Measurements from ENCODE around the gene DGKQ.
"Not testable (repeated sequence)": the region's sequence is repeated elsewhere in the genome, so short reads cannot be mapped to it uniquely, and the experiment has no call there.

DGKQ gene

DNA sequence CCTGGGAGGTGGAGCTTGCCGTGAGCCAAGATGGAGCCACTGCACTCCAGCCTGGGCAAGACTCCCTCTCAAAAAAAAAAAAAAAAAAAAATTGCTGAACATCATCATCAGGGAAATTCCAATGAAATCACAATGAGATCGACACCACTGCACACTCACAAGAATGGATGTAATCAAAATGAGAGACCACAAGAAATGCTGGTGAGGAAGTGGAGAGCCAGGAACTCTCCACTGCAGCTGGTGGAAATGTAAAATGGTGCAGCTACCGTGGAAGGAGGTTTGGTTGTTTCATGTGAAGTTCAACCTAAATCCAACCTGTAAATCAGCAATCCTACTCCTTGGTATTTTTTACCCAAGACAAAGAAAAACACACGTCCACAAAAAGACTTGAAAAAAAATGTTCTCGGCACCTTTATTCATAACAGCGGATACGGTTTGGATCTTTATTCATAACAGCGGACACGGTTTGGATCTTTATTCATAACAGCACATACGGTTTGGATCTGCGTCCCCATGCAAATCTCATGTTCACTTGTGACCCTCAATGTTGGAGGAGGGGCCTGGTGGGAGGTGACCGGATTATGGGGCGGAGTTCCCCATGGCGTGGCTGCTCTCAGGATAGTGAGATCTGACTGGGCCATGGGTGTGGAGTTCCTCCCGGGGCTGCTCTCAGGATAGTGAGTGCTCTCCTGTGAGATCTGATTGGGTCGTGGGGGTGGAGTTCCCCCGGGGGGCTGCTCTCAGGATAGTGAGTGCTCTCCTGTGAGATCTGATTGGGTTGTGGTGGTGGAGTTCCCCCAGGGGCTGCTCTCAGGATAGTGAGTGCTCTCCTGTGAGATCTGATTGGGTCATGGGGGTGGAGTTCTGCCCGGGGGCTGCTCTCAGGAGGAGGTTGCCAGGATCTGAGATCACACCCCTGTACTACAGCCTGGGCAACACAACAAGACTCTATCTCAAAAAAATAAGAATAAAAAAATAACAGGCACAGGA lies 49.0 kb downstream of the DGKQ start:
- peak; percentile 39 for DNase-seq

DNA sequence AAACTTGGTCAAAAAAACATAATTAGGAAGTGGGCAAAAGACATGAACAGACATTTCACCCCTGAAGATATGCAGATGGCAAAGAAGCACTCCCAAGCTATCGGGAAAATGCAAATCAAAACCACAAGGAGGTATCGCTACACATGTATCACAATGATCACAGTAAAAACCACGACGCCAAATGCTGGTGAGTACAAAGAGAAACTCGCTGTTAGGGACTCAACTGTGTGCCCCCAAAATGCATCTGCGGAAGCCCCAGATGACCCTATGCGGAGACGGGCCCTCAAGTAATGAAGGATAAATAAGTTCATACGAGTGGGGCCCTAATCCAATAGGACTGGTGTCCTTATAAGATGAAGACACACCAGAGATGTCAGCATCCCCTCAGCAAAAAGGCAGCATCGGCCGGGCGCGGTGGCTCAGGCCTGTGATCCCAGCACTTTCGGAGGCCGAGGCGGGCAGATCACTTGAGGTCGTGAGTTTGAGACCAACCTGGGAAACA lies 51.5 kb downstream of the DGKQ start:
- DNase-seq = peak; percentile 15

DNA sequence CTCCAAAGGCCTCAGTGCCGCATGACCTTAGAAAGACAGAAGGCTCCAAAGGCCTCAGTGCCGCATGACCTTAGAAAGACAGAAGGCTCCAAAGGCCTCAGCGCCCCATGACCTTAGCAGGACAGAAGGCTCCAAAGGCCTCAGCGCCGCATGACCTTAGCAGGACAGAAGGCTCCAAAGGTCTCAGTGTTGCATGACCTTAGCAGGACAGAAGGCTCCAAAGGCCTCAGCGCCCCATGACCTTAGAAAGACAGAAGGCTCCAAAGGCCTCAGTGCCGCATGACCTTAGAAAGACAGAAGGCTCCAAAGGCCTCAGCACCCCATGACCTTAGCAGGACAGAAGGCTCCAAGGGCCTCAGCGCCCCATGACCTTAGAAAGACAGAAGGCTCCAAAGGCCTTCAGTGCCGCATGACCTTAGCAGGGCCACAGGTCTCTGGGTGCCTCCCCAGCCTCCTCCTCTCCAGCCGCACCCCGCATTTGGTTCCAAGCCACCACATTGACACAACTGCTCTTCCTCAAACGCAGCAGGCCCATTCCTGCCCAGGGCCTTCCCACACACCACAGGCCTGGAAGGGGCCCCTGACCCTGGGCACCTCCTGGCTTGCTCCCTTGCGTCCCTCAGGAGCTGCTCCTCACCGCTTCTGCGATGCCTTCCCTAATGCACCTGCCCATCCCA lies 54.2 kb downstream of the DGKQ start:
- not testable (repeated sequence) for DNase-seq

DNA sequence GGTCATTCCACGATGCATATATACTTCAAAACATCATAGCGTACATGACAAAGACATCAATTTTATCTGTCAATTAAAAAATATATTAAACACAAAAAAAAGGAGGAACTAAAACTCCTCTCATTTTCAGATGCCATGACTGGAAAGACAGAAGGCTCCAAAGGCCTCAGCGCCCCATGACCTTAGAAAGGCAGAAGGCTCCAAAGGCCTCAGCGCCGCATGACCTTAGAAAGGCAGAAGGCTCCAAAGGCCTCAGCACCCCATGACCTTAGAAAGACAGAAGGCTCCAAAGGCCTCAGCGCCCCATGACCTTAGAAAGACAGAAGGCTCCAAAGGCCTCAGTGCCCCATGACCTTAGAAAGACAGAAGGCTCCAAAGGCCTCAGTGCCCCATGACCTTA lies 54.8 kb downstream of the DGKQ start:
- DNase-seq = not testable (repeated sequence)

DNA sequence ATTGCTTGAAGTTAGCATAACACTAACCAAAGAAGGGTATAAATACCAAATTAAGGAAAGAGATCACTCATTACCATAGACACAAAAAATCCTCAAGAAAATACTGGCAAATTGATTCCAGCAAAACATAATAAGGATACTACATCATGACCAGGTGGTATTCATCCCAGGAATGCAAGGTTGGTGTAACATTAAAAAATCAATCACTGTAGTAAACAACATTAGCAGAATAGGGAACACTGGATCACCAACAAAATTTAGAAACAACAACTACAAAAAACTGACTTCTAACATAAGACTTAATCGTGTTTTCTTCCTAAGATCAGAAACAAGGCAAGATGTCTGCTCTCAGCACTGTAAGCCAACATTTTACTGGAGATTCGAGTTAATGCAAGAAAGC lies 55.4 kb downstream of the DGKQ start:
- DNase-seq = no peak

DNA sequence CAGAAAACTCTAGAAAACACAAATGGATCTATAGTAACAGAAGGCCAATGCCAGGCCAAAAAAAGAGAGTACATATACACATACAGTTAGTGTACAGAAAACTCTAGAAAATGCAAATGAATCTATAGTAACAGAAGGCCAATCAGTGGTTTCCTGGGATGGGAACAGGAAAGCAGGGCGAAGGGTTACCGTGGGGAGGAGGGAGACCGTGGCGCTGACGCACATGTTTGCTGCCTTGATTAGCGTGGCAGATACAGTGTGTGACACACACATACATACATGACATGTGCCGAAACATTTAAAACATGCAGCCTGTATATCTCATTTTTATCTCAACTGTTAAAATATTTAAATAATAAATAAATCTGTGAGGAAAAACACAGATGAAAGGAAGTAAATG lies 55.9 kb downstream of the DGKQ start:
- DNase-seq = no peak

DNA sequence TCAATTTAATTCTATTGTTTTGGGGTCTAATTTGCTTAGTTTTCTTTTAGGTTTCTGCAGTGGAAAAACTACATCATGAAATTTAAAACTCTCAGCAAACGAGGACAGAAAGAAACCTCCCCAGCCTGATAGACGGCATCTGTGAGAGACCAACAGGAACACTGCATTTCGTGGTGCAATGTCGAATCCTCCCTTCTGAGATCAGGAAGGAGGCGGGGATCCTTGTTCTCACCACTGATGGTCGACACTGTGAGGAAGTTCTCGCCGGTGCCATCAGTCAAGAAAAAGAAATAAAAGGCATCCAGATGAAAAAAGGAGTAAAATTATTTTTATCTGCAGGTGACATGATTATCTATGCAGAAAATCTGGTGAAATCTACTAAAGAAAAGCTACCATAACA lies 57.8 kb downstream of the DGKQ start:
- DNase-seq = no peak

DNA sequence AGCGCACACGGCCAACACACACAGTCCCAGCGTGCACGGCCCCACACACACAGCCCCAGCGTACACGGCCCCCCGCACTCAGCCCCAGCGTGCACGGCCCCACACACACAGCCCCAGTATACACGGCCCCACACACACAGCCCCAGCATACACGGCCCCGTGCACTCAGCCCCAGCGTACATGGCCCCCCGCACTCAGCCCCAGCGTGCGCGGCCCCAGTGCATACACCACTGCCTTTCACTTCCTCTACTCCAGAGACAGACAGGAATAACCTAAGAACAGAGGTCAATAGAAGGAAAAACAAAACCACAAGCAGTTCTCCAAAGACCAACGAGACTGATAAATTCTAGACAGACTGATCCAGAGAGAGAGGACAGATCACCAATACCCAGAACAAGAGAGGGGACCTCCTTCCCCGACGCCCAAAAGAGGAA lies 58.3 kb downstream of the DGKQ start:
- no peak for DNase-seq

DNA sequence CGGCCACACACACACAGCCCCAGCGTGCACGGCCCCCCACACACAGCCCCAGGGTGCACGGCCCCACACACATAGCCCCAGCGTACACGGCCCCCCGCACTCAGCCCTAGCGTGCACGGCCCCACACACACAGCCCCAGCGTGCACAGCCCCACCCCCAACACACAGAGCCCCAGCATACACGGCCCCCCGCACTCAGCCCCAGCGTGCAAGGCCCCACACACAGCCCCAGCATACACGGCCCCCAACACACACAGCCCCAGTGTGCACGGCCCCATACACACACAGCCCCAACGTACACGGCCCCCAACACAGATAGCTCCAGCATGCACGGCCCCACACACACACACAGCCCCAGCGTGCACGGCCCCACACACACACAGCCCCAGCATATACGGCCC lies 58.8 kb downstream of the DGKQ start:
- no peak for DNase-seq

DNA sequence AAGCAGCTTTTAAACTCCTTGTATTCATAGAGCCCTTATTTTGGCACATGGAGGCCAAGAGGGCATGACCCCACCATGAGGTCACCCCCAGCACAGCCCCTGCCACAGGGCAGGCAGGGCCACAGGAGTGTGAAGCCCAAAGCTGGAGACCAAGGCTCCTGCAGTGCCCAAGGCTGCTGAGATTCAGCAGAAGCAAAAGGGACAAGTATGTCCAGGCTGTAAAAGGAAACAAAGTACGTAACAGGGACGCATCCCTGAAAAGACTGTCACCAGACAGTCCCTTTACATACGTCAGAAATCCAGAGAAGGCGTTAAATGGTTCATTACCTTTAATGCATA lies 60.1 kb downstream of the DGKQ start:
- no peak for DNase-seq

DNA sequence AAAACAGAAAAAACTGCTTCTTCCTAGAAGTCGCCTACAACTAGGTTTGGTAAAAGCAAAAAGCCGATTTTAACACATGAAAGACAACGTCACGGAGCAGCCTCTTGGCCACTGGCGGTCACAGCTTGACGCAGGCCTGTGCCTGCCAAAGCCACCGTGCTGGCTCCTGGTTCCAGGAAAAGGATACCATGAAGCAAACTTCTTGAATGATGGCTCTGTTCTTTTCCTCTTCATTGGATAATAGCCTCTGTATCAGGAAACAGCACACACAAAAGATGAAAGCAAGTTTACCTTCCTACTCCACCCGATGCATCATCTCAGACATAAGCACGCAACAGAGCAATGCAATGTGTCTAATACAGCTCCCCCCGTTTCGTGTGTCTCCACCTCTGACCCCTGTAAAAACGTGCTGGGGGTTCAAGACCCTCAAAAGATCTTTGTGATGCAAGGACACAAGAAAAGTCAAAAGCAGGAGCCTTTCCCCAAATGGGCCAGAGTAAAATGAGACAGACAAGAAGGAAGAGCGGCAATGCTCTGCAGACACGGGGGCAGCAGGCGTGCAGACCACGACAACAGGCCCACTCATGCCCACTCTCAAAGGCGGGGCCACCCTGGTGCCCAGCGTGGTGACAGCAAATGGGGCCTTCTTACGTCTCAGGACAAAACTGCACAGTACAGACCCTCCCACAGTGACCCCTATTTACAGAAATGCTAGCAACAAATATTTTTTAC lies 60.7 kb downstream of the DGKQ start:
- no peak for DNase-seq

DNA sequence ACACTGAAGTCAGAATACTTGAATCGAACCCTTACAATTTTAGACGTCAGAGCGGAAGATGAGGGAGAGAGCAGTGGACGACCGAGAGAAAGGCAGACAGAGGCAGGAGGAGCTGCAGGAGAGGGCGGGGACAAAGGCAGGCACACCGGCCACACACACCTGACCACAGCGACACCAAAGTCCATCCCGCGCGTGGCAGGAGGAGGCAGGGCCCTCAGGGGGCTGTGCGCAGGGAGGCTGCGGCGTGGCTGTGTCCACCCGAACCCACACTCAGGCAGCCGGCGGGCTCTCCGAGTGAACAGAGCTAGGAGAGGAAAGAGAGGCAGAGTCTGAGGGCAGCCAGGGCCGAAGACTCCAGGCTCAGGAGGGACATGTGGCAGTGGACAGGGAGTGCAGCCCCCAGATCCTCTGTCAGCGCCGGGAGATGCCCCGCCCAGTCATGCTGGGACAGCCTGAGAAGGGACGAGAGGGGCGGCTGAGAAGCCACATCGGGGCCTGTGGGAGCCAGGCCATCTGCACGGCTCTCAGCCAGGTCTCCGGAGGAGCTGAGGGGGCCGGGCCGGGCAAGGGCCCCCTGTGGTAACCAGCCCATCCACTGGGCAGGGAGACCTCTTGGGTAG lies 61.4 kb downstream of the DGKQ start:
- DNase-seq = no peak

DNA sequence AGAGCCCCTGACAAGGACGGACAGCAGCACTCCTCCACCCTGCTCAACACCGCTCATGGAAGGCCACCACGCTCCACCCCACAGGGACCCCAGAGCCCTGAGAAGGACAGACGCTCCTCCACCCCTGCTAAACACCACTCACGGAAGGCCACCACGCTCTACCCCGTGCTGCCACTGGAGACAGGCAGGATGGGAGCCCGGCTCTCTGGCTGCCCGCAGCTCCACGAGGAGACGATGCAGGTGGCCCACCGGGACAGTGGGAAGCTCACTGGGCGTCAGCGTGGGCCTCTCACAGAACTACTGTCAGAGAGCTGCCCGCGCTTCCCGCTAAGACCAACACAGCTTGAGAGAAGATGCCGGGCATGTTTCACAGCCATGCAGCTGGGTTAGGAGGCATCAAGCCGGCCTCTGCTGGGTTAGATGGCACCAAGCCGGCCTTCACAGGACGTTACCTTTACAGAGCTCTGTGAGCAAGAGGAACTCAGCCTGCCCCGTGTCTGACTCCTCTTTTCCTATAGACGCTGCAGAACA lies 62.1 kb downstream of the DGKQ start:
- DNase-seq = no peak

DNA sequence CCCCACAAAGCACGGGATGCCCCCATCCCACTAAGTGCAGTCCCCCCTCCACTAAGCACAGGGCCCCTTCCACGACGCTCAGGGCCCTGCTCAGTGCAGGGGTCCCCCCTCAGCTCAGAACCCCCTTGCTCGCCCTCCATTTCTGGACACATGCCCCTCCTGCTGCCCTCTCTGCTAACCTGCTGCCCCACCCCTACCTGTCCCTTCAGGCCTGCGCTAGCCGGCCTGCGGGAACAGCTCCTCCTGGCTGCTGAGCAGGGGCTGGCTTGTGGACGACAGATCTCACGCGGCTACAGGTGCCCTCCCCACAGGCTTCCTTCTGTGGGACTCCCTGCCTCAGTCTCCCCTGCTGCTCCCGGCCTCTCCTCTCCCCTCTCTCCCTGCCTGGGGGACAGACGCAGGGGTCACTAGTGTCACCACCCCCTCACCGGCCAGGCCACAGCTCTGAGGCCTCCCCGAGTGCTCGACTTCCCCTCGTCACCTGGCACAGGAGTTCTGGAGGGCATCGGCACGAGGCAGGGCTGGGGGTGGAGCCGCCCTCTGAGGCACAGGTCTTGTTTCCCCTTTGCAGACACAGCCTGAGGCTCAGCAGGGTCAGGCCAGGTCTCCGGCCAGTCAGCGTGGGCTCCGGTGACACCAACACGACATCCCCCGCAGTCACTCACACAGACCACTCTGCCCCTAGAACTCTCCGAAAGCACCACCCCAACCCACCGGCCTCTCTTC lies 62.8 kb downstream of the DGKQ start:
- DNase-seq = no peak

DNA sequence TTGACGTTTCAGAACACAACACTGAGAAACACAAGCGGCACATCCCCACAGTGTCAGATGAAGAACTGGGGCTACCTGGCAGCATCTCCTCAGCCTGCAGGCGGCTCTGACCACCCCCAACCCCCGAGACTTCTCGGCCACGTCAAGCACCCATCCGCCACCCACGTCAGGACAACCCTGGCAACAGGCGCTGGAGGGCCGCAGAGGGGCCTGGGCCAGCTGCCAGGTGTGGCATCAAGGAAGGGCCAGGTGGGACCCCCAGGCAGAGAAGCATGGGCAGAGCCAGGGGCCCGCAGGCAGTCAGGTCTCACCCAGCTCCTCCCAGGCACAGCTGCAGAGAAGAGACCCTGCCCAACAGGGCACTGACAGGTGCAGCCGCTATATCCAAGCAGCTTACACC lies 63.5 kb downstream of the DGKQ start:
- no peak for DNase-seq

DNA sequence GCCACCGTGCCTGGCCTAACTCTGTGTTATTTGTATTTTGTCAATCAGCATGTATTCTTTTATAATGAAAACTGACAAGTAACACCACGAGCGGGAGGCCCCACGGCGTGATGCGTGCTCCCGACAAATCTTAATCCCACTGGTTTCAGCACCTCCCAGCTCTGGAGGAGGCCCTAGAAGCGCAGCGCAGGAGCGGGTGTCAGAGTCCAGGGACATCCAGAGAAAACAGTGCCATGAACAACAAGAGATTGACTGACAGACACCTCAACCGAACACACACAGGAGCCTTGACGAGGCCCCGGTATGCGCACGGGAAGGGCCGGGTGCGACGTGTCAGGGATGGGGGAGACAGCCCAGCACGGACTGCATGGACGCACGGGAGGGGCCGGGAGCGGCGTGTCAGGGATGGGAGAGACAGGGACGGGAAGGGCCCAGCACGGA lies 64.2 kb downstream of the DGKQ start:
- DNase-seq = no peak
